GM06990 (cell line): ENCODE data around the gene FERMT3.

ENCODE experiments used
- DNase-seq: peaks from one replicate; pipeline ENCODE4 v3.0.0-alpha.2; 2011; ENCODE audit not compliant: insufficient read length; ENCODE audit errors: extremely low read depth
- H3K27me3 ChIP-seq: replicated peaks from 2 replicates; pipeline ENCODE4 v1.6.0; 2011; ENCODE audit warnings: low read length; ENCODE audit not compliant: control insufficient read depth, insufficient read depth
- H3K36me3 ChIP-seq: 2 replicates; pipeline ENCODE4 v1.5.1; 2011; ENCODE audit warnings: low read length; ENCODE audit not compliant: control insufficient read depth, insufficient read depth
- H3K4me3 ChIP-seq: replicated peaks from 2 replicates; pipeline ENCODE4 v1.5.1; 2011; ENCODE audit warnings: low read depth, mild to moderate bottlenecking, control low read depth, low read length
- CTCF ChIP-seq: IDR thresholded peaks from 2 replicates; pipeline ENCODE4 v1.5.1; 2011; ENCODE audit warnings: low read length, control low read depth, mild to moderate bottlenecking, inconsistent platforms; ENCODE audit not compliant: insufficient read depth, poor library complexity, severe bottlenecking

FERMT3 gene

GRCh38 chr11:64241241-64241490 is 34.6 kb downstream of the FERMT3 start:
- peak overlapping the region; percentile 89 for H3K4me3 ChIP-seq
- H3K27me3 ChIP-seq = no peaks in the 10 kb centered on the region
- peak; percentile 99 for DNase-seq
- no peak for TF ChIP-seq CTCF
- peaks cover 14% of the 10 kb centered on the region for H3K36me3 ChIP-seq

- Histone ChIP-seq H3K4me3 (peak overlapping the region; percentile 89), H3K36me3 (peaks cover 14% of the 10 kb centered on the region), H3K27me3 (no peaks in the 10 kb centered on the region)
- no peak for DNase-seq
- no peak for TF ChIP-seq CTCF
Measured at GRCh38 chr11:64241491-64242374, 35.2 kb downstream of the FERMT3 start.

- no peak for TF ChIP-seq CTCF
- H3K4me3 ChIP-seq = no peak overlapping the region
- no peaks in the 10 kb centered on the region for H3K27me3 ChIP-seq
- no peak for DNase-seq
- peaks cover 14% of the 10 kb centered on the region for H3K36me3 ChIP-seq
Measured at GRCh38 chr11:64243236-64243854, 36.8 kb downstream of the FERMT3 start.

GRCh38 chr11:64244107-64244506 is 37.6 kb downstream of the FERMT3 start:
- TF ChIP-seq CTCF = no peak
- H3K27me3 ChIP-seq = no peaks in the 10 kb centered on the region
- peaks cover 13% of the 10 kb centered on the region for H3K36me3 ChIP-seq
- H3K4me3 ChIP-seq = no peak overlapping the region
- DNase-seq = no peak

GRCh38 chr11:64244966-64245365 is 38.4 kb downstream of the FERMT3 start:
- peak overlapping the region; percentile 93 for H3K4me3 ChIP-seq
- no peaks in the 10 kb centered on the region for H3K27me3 ChIP-seq
- TF ChIP-seq CTCF = no peak
- H3K36me3 ChIP-seq = peaks cover 13% of the 10 kb centered on the region
- no peak for DNase-seq

- Histone ChIP-seq H3K4me3 (peak overlapping the region; percentile 93), H3K36me3 (peaks cover 13% of the 10 kb centered on the region), H3K27me3 (no peaks in the 10 kb centered on the region)
- no peak for TF ChIP-seq CTCF
- no peak for DNase-seq
Measured at GRCh38 chr11:64245401-64245796, 38.9 kb downstream of the FERMT3 start.
